ENCODE results near the gene PCOLCE2. TPM values are rescaled to one million over a fixed set of nuclear protein-coding genes. Genes with fewer than 3 reads are reported as not detected.

Gene PCOLCE2
- total RNA-seq, 4 donors from 2014 or later: 5.2 to 9.1 (median 6.0) TPM; not detected in 1

DNA sequence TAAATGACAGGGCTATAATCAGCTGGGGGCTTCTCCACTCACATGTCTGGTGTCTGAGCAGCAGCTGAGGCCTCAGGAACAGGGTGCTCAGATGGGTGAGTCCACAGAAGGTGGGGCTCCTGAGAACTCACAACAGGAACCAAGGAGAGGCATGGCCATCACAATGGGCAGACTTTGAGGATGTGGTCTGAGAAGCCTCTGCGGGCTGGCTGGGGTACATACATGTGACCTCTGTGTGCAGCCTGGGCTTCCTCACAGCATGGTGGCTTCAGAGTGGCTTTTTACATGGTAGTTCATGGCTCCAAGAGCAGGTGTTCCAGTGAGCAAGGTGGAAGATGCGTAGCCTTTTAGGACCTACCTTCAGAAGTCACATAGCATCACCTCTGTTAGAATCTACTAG is 106.3 kb downstream of the PCOLCE2 start:
- peaks cover 0 to 7% (median 0%) of the 10 kb centered on the region in 4 donors for H3K4me1 ChIP-seq
- no peaks in the 10 kb centered on the region for H3K9me3 ChIP-seq
- WGBS, 2 donors (ENCODE audit: low coverage in 1 of 2): 93% methylated on average over 2 of the region's 2 CpGs; no CpG with 5 or more reads in 1 of the 2 donors
- H3K4me3 ChIP-seq: no peak overlapping the region
- DNase-seq: no peak
- no peak for TF ChIP-seq POLR2AphosphoS5 (IDR thresholded peaks at IDR 0.05)
- no peak for TF ChIP-seq POLR2A (IDR thresholded peaks at IDR 0.05)
- TF ChIP-seq EP300 (IDR thresholded peaks at IDR 0.05; ENCODE audit: low read depth): no peak
- TF ChIP-seq, protein P1, sequence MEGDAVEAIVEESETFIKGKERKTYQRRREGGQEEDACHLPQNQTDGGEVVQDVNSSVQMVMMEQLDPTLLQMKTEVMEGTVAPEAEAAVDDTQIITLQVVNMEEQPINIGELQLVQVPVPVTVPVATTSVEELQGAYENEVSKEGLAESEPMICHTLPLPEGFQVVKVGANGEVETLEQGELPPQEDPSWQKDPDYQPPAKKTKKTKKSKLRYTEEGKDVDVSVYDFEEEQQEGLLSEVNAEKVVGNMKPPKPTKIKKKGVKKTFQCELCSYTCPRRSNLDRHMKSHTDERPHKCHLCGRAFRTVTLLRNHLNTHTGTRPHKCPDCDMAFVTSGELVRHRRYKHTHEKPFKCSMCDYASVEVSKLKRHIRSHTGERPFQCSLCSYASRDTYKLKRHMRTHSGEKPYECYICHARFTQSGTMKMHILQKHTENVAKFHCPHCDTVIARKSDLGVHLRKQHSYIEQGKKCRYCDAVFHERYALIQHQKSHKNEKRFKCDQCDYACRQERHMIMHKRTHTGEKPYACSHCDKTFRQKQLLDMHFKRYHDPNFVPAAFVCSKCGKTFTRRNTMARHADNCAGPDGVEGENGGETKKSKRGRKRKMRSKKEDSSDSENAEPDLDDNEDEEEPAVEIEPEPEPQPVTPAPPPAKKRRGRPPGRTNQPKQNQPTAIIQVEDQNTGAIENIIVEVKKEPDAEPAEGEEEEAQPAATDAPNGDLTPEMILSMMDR (IDR thresholded peaks at IDR 0.05): no peak
- H3K36me3 ChIP-seq: no peaks in the 10 kb centered on the region
- in situ Hi-C loops (cut with MboI; ENCODE audit: low pct_ligation_motif_present in 1 of 4, low pct_unique_long_range_greater_than_20kb in 1 of 4, low sequenced_read_pairs in 3 of 4): no loop called here
- H3K27ac ChIP-seq: no peak overlapping the region
- no peaks in the 10 kb centered on the region for H3K27me3 ChIP-seq
- intact Hi-C loops (cut with DNase I; ENCODE audit: low total_unique reads): no loop called here

- intact Hi-C loops (cut with DNase I; ENCODE audit: low total_unique reads): no loop called here
- H3K27me3 ChIP-seq: no peaks in the 10 kb centered on the region
- in situ Hi-C loops (cut with MboI; ENCODE audit: low pct_ligation_motif_present in 1 of 4, low pct_unique_long_range_greater_than_20kb in 1 of 4, low sequenced_read_pairs in 3 of 4): no loop called here
- H3K9me3 ChIP-seq: no peaks in the 10 kb centered on the region
- no peak overlapping the region for H3K4me3 ChIP-seq
- H3K36me3 ChIP-seq: no peaks in the 10 kb centered on the region
- no peak overlapping the region for H3K27ac ChIP-seq
- peaks cover 0 to 7% (median 0%) of the 10 kb centered on the region in 4 donors for H3K4me1 ChIP-seq
- TF ChIP-seq, protein P1 (IDR thresholded peaks at IDR 0.05): no peak
- TF ChIP-seq EP300 (IDR thresholded peaks at IDR 0.05; ENCODE audit: low read depth): no peak
- no peak for TF ChIP-seq POLR2AphosphoS5 (IDR thresholded peaks at IDR 0.05)
- TF ChIP-seq POLR2A (IDR thresholded peaks at IDR 0.05): no peak
- no peak for DNase-seq
These were observed 109.3 kb downstream of the PCOLCE2 start for GRCh38 chr3:142779591-142779990.

- TF ChIP-seq EP300 (IDR thresholded peaks at IDR 0.05; ENCODE audit: low read depth): no peak
- TF ChIP-seq POLR2A (IDR thresholded peaks at IDR 0.05): no peak
- TF ChIP-seq POLR2AphosphoS5 (IDR thresholded peaks at IDR 0.05): no peak
- TF ChIP-seq, protein P1 (IDR thresholded peaks at IDR 0.05): no peak
- Histone ChIP-seq H3K4me3 (no peak overlapping the region), H3K36me3 (no peaks in the 10 kb centered on the region), H3K27me3 (no peaks in the 10 kb centered on the region), H3K9me3 (no peaks in the 10 kb centered on the region), H3K27ac (no peak overlapping the region), H3K4me1 (peaks cover 0 to 7% (median 0%) of the 10 kb centered on the region in 4 donors)
- in situ Hi-C loops (cut with MboI; ENCODE audit: low pct_ligation_motif_present in 1 of 4, low pct_unique_long_range_greater_than_20kb in 1 of 4, low sequenced_read_pairs in 3 of 4) (no loop called here), intact Hi-C loops (cut with DNase I; ENCODE audit: low total_unique reads) (no loop called here)
- 57 to 69% methylated on average over 2 of the region's 2 CpGs for WGBS, 2 donors (ENCODE audit: low coverage in 1 of 2)
- DNase-seq: no peak
These were observed 110.3 kb downstream of the PCOLCE2 start for GRCh38 chr3:142778541-142778940.

GRCh38 chr3:142777927-142778326 is 111.0 kb downstream of the PCOLCE2 start:
- H3K4me3 ChIP-seq: no peak overlapping the region
- no peaks in the 10 kb centered on the region for H3K9me3 ChIP-seq
- peaks cover 0 to 7% (median 0%) of the 10 kb centered on the region in 4 donors for H3K4me1 ChIP-seq
- TF ChIP-seq POLR2AphosphoS5 (IDR thresholded peaks at IDR 0.05): no peak
- TF ChIP-seq POLR2A (IDR thresholded peaks at IDR 0.05): no peak
- TF ChIP-seq EP300 (IDR thresholded peaks at IDR 0.05; ENCODE audit: low read depth): no peak
- TF ChIP-seq, protein P1 (IDR thresholded peaks at IDR 0.05): no peak
- intact Hi-C loops (cut with DNase I; ENCODE audit: low total_unique reads) (no loop called here), in situ Hi-C loops (cut with MboI; ENCODE audit: low pct_ligation_motif_present in 1 of 4, low pct_unique_long_range_greater_than_20kb in 1 of 4, low sequenced_read_pairs in 3 of 4) (no loop called here)
- H3K27ac ChIP-seq: no peak overlapping the region
- DNase-seq: no peak
- no peaks in the 10 kb centered on the region for H3K27me3 ChIP-seq
- no peaks in the 10 kb centered on the region for H3K36me3 ChIP-seq

All from transverse colon (tissue), 4 donors.